IMR-90 (cell line): ENCODE data around the gene TSPO. TPM values are rescaled to one million over a fixed set of nuclear protein-coding genes. Genes with fewer than 3 reads are reported as not detected.

Experiments
- ATAC-seq: fragments of 200-7000 bp; cut with Tn5 transposase; 2 replicates; pipeline ENCODE4 v1.9.1; 2020; ENCODE audit warnings: low read depth, mild to moderate bottlenecking, moderate library complexity
- BruUV-seq: library from RNA; stranded (reverse); fragments of 400-500 nt; replicated peaks from 2 replicates; lab custom pipeline; 2021; lab: Mats Ljungman, UMichigan
- CTCF ChIA-PET: fragments of 300-600 bp; formaldehyde crosslinking; extraction: SDS; loops from one replicate; lab custom pipeline; 2021; ENCODE audit warnings: antibody characterized with exemption; lab: Yijun Ruan, JAX
- POLR2A ChIA-PET: fragments of 300-600 bp; sonication (Branson Sonifier 250); formaldehyde crosslinking; loops from one replicate; lab custom pipeline; 2022; ENCODE audit warnings: antibody characterized with exemption; ENCODE audit not compliant: unreplicated experiment; lab: Charles Lee
- DNase-seq: peaks from one replicate; pipeline ENCODE4 v3.0.0; 2013
- H2AFZ ChIP-seq: replicated peaks from 2 replicates; pipeline ENCODE3; 2013; ENCODE audit warnings: low read length, mild to moderate bottlenecking; ENCODE audit not compliant: poor library complexity
- H2AK5ac ChIP-seq: 2 replicates; pipeline ENCODE4 v1.6.1; 2013; ENCODE audit warnings: low read depth, low read length, inconsistent platforms
- H2AK9ac ChIP-seq: replicated peaks from 2 replicates; pipeline ENCODE3; 2013; ENCODE audit warnings: mild to moderate bottlenecking, low read depth, low read length, moderate library complexity; ENCODE audit not compliant: poor library complexity
- H2BK120ac ChIP-seq: 2 replicates; pipeline ENCODE4 v1.6.1; 2013; ENCODE audit warnings: low read depth, low read length, inconsistent platforms
- H2BK15ac ChIP-seq: 3 replicates; pipeline ENCODE4 v1.6.1; 2013; ENCODE audit warnings: low read depth, low read length, inconsistent platforms
- H2BK20ac ChIP-seq: 2 replicates; pipeline ENCODE4 v1.6.1; 2013; ENCODE audit warnings: low read depth, mild to moderate bottlenecking, inconsistent platforms, low read length, moderate library complexity
- H2BK5ac ChIP-seq: 2 replicates; pipeline ENCODE4 v1.6.1; 2013; ENCODE audit warnings: mild to moderate bottlenecking, low read depth, low read length, inconsistent platforms; ENCODE audit not compliant: poor library complexity, severe bottlenecking
- H3K14ac ChIP-seq: replicated peaks from 2 replicates; pipeline ENCODE4 v1.6.1; 2013; ENCODE audit warnings: low read depth, low read length, inconsistent platforms
- H3K18ac ChIP-seq: 2 replicates; pipeline ENCODE4 v1.6.1; 2013; ENCODE audit warnings: low read depth, low read length, control low read depth
- H3K23ac ChIP-seq: 2 replicates; pipeline ENCODE4 v1.6.1; 2013; ENCODE audit warnings: low read depth, low read length, inconsistent platforms
- H3K27ac ChIP-seq: 2 replicates; pipeline ENCODE4 v1.5.1; 2013; ENCODE audit warnings: mild to moderate bottlenecking, control low read depth, low read length; ENCODE audit not compliant: insufficient read depth
- H3K27me3 ChIP-seq: 2 replicates; pipeline ENCODE4 v1.6.1; 2013; ENCODE audit warnings: low read length; ENCODE audit not compliant: control insufficient read depth, insufficient read depth
- H3K36me3 ChIP-seq: 2 replicates; pipeline ENCODE4 v1.6.1; 2013; ENCODE audit warnings: low read length, mixed read lengths; ENCODE audit not compliant: control insufficient read depth, insufficient read depth
- H3K4ac ChIP-seq: 2 replicates; pipeline ENCODE4 v1.6.1; 2013; ENCODE audit warnings: low read depth, low read length, inconsistent platforms
- H3K4me1 ChIP-seq: 2 replicates; pipeline ENCODE4 v1.6.1; 2013; ENCODE audit warnings: low read length, mixed read lengths; ENCODE audit not compliant: control insufficient read depth, insufficient read depth
- H3K4me2 ChIP-seq: 2 replicates; pipeline ENCODE4 v1.6.1; 2013; ENCODE audit warnings: low read depth, mild to moderate bottlenecking, control low read depth, low read length, moderate library complexity
- H3K4me3 ChIP-seq: 2 replicates; pipeline ENCODE4 v1.5.1; 2013; ENCODE audit warnings: low read depth, mild to moderate bottlenecking, control low read depth, low read length, moderate library complexity; ENCODE audit not compliant: insufficient read depth
- H3K56ac ChIP-seq: 2 replicates; pipeline ENCODE4 v1.6.1; 2013; ENCODE audit warnings: low read length, inconsistent platforms; ENCODE audit not compliant: insufficient read depth; ENCODE audit errors: extremely low read depth
- H3K79me1 ChIP-seq, 2 experiments: 2 replicates each; pipeline ENCODE4 v1.6.1; 2013; ENCODE audit warnings: low read length in 2 of 2, inconsistent platforms in 1 of 2, low read depth in 1 of 2
- H3K9ac ChIP-seq: 2 replicates; pipeline ENCODE4 v1.6.1; 2013; ENCODE audit warnings: low read depth, low read length, control low read depth
- H3K9me1 ChIP-seq: 2 replicates; pipeline ENCODE4 v1.6.1; 2013; ENCODE audit warnings: low read length, inconsistent platforms; ENCODE audit not compliant: insufficient read depth
- H3K9me3 ChIP-seq: 2 replicates; pipeline ENCODE4 v1.6.1; 2013; ENCODE audit warnings: low read length; ENCODE audit not compliant: control insufficient read depth, insufficient read depth
- H4K20me1 ChIP-seq: 2 replicates; pipeline ENCODE4 v1.6.1; 2013; ENCODE audit warnings: low read length, inconsistent platforms; ENCODE audit not compliant: insufficient read depth
- H4K5ac ChIP-seq: 2 replicates; pipeline ENCODE4 v1.6.1; 2013; ENCODE audit warnings: mild to moderate bottlenecking, low read depth, low read length, control low read depth
- H4K8ac ChIP-seq, 2 experiments: 2 replicates each; pipeline ENCODE4 v1.6.1; 2013; ENCODE audit warnings: low read depth in 2 of 2, low read length in 2 of 2, control low read depth in 1 of 2, inconsistent platforms in 1 of 2
- H4K91ac ChIP-seq: 2 replicates; pipeline ENCODE4 v1.6.1; 2013; ENCODE audit warnings: low read depth, low read length, inconsistent platforms; ENCODE audit not compliant: insufficient read depth
- BHLHE40 ChIP-seq: fragments of 150-350 bp; IDR thresholded peaks from 2 replicates; pipeline ENCODE4 v1.6.1; 2016; ENCODE audit warnings: mild to moderate bottlenecking, low read depth, low read length
- CHD1 ChIP-seq: IDR thresholded peaks from 2 replicates; pipeline ENCODE4 v1.6.1; 2012; ENCODE audit warnings: low read depth, low read length, improper control_type of control experiment
- CTCF ChIP-seq: conservative IDR thresholded peaks from 2 replicates; pipeline ENCODE4 v1.5.1; 2012; ENCODE audit warnings: mild to moderate bottlenecking, low read depth, low read length, improper control_type of control experiment
- ELK1 ChIP-seq: fragments of 150-350 bp; IDR thresholded peaks from 2 replicates; pipeline ENCODE4 v1.6.1; 2016; ENCODE audit warnings: low read depth, mild to moderate bottlenecking, low read length, moderate library complexity, borderline replicate concordance
- MAZ ChIP-seq: IDR thresholded peaks from 2 replicates; pipeline ENCODE4 v1.6.1; 2012; ENCODE audit warnings: low read depth, mild to moderate bottlenecking, low read length, improper control_type of control experiment, moderate library complexity, borderline replicate concordance
- MXI1 ChIP-seq: IDR thresholded peaks from 2 replicates; pipeline ENCODE4 v1.6.1; 2012; ENCODE audit warnings: low read depth, mild to moderate bottlenecking, low read length, moderate library complexity, borderline replicate concordance
- NFE2L2 ChIP-seq: fragments of 150-350 bp; IDR thresholded peaks from 2 replicates; pipeline ENCODE4 v1.6.1; 2016; ENCODE audit warnings: low read depth, mild to moderate bottlenecking, low read length
- POLR2A ChIP-seq: IDR thresholded peaks from 2 replicates; pipeline ENCODE4 v1.6.1; 2012; ENCODE audit warnings: mild to moderate bottlenecking, low read depth, low read length
- RAD21 ChIP-seq: IDR thresholded peaks from 2 replicates; pipeline ENCODE4 v1.6.1; 2012; ENCODE audit warnings: low read length, improper control_type of control experiment
- RFX5 ChIP-seq: IDR thresholded peaks from 2 replicates; pipeline ENCODE4 v1.8.0; 2012; ENCODE audit warnings: low read depth, mild to moderate bottlenecking, low read length, moderate library complexity
- SMC3 ChIP-seq: fragments of 150-350 bp; IDR thresholded peaks from 2 replicates; pipeline ENCODE4 v1.6.1; 2016; ENCODE audit warnings: low read depth, mild to moderate bottlenecking, antibody characterized with exemption, low read length, moderate library complexity
- USF2 ChIP-seq: fragments of 150-350 bp; IDR thresholded peaks from 2 replicates; pipeline ENCODE4 v1.6.1; 2017; ENCODE audit warnings: mild to moderate bottlenecking, antibody characterized with exemption, low read length, low read depth
- whole genome bisulfite sequencing, 2 experiments: methylation state at CpG; one replicate each; pipeline versions ENCODE4 v1.1.5 to v1.1.7; 2013; ENCODE audit warnings: missing lambda C conversion rate in 2 of 2; ENCODE audit not compliant: insufficient read length in 1 of 2; ENCODE audit errors: extremely low coverage in 2 of 2; 5-methylcytosine and 5-hydroxymethylcytosine counted together
- dilution Hi-C: fragments of 300-500 bp; cut with HindIII; formaldehyde crosslinking; loops from one replicate; pipeline ENCODE4 v1.14.3; 2018; ENCODE audit warnings: low sequenced_read_pairs; ENCODE audit not compliant: unreplicated experiment
- in situ Hi-C: fragments of 300-500 bp; cut with MboI; formaldehyde crosslinking; loops from 3 replicates; pipeline ENCODE4 v1.14.3; 2019; ENCODE audit warnings: low sequenced_read_pairs, inconsistent platforms, mixed read lengths
- intact Hi-C: fragments of 100-400 bp; cut with micrococcal nuclease; formaldehyde crosslinking; loops from 2 replicates; pipeline ENCODE4 v1.10.0; 2022
- polyA plus RNA-seq, 3 experiments: library from polyadenylated mRNA; depleted of rRNA; stranded (reverse); fragments of >200 nt; gene quantifications; 2 replicates each; pipeline ENCODE4 v1.2.3, GENCODE V29; 2012; ENCODE audit warnings: low replicate concordance in 1 of 3
- total RNA-seq: library from RNA; depleted of rRNA; stranded (reverse); fragments of >200 nt; gene quantifications from 2 replicates; pipeline ENCODE4 v1.2.3, GENCODE V29; 2012

Gene TSPO
- total and polyA plus RNA-seq, 2 of the 4 experiments (the other 2 are of a cell fraction), result 115 to 297 TPM

GRCh38 chr22:43166132-43166930, 15.0 kb downstream of the TSPO start:
- no peak overlapping the region for H4K91ac ChIP-seq
- no peak overlapping the region for H2BK15ac ChIP-seq
- no peak overlapping the region for H2AFZ ChIP-seq
- in situ Hi-C loops (no loop called here), intact Hi-C loops (no loop called here), dilution Hi-C loops (no loop called here)
- no peak overlapping the region for H2BK120ac ChIP-seq
- H3K23ac ChIP-seq, result no peak overlapping the region
- POLR2A ChIA-PET, result no interaction called here
- CTCF ChIA-PET, result no interaction called here
- ATAC-seq, result no peak
- H3K4me2 ChIP-seq, result no peak overlapping the region
- peaks cover 4% of the 10 kb centered on the region; the same call in 1 of the 2 replicates for H3K9me1 ChIP-seq
- BruUV-seq, result no TSS peak
- no peak overlapping the region for H4K5ac ChIP-seq
- H3K27me3 ChIP-seq, result no peaks in the 10 kb centered on the region
- H3K9ac ChIP-seq, result no peak overlapping the region
- 92% methylated on average over 4 of the region's 23 CpGs; no CpG with 5 or more reads in 1 of the 2 experiments for WGBS, 2 experiments
- H3K56ac ChIP-seq, result no peak overlapping the region
- no peaks in the 10 kb centered on the region for H3K4me1 ChIP-seq
- no peak overlapping the region for H3K18ac ChIP-seq
- H2AK9ac ChIP-seq, result no peak overlapping the region
- H3K14ac ChIP-seq, result no peak overlapping the region
- TF ChIP-seq CHD1 (no peak), NFE2L2 (no peak), BHLHE40 (no peak), CTCF (no peak), SMC3 (no peak), USF2 (no peak), MXI1 (no peak), ELK1 (no peak), RFX5 (no peak), RAD21 (no peak), MAZ (no peak), POLR2A (no peak)
- H2BK5ac ChIP-seq, result no peak overlapping the region
- H4K20me1 ChIP-seq, result peaks cover 4% of the 10 kb centered on the region
- no peak for DNase-seq
- H3K36me3 ChIP-seq, result peaks cover 31% of the 10 kb centered on the region
- H3K79me1 ChIP-seq, result peaks cover 0 to 5% of the 10 kb centered on the region in 2 experiments; a peak in 1 of 4 replicates
- H3K4ac ChIP-seq, result no peak overlapping the region
- H3K9me3 ChIP-seq, result no peaks in the 10 kb centered on the region
- no peak overlapping the region for H4K8ac ChIP-seq
- H2AK5ac ChIP-seq, result no peak overlapping the region
- no peak overlapping the region for H2BK20ac ChIP-seq
- no peak overlapping the region for H3K27ac ChIP-seq
- H3K4me3 ChIP-seq, result no peak overlapping the region
